OCI-LY7 (cell line): ENCODE results near the gene RHBDF1. TPM values are rescaled to one million over a fixed set of nuclear protein-coding genes. Genes with fewer than 3 reads are reported as not detected.

Experiments used
- BruUV-seq: library from RNA; stranded (reverse); fragments of 400-500 nt; replicated peaks from 2 replicates; lab custom pipeline; 2021; lab: Mats Ljungman, UMichigan
- CTCF ChIA-PET: fragments of 300-600 bp; sonication (Branson Sonifier 250); formaldehyde crosslinking; loops from one replicate; lab custom pipeline; 2022; ENCODE audit warnings: antibody characterized with exemption; ENCODE audit not compliant: unreplicated experiment; lab: Charles Lee
- POLR2A ChIA-PET: fragments of 300-600 bp; sonication (Branson Sonifier 250); formaldehyde crosslinking; loops from one replicate; lab custom pipeline; 2022; ENCODE audit warnings: antibody characterized with exemption; lab: Charles Lee
- DNase-seq: peaks from one replicate; pipeline ENCODE4 v3.0.0-alpha.2; 2015; ENCODE audit warnings: low spot score
- H2AFZ ChIP-seq: fragments of 200-600 bp; sonication (generic), shearing (Covaris generic); 2 replicates; pipeline ENCODE4 v1.6.1; 2014; ENCODE audit warnings: mild to moderate bottlenecking, antibody characterized with exemption, low read length, moderate library complexity
- H3K27ac ChIP-seq: fragments of 200-600 bp; sonication (generic); 2 replicates; pipeline ENCODE4 v1.5.1; 2014; ENCODE audit warnings: mixed run types, low read depth, mild to moderate bottlenecking, moderate library complexity, low read length, inconsistent platforms; ENCODE audit not compliant: poor library complexity, severe bottlenecking
- H3K36me3 ChIP-seq: fragments of 200-600 bp; sonication (generic); 2 replicates; pipeline ENCODE4 v1.6.1; 2014; ENCODE audit warnings: mild to moderate bottlenecking, antibody characterized with exemption, low read length, moderate library complexity, mixed read lengths; ENCODE audit not compliant: insufficient read depth
- H3K4me1 ChIP-seq: fragments of 200-600 bp; sonication (generic); 2 replicates; pipeline ENCODE4 v1.5.1; 2014; ENCODE audit warnings: mild to moderate bottlenecking, low read length; ENCODE audit not compliant: insufficient read depth, poor library complexity, severe bottlenecking
- H3K4me2 ChIP-seq: fragments of 200-600 bp; sonication (generic); 2 replicates; pipeline ENCODE4 v1.6.1; 2014; ENCODE audit warnings: mild to moderate bottlenecking, low read length
- H3K4me3 ChIP-seq: fragments of 200-600 bp; sonication (generic); 2 replicates; pipeline ENCODE4 v1.5.1; 2014; ENCODE audit warnings: mild to moderate bottlenecking, low read depth, low read length; ENCODE audit not compliant: poor library complexity, severe bottlenecking
- H3K79me2 ChIP-seq: fragments of 200-600 bp; sonication (generic); 2 replicates; pipeline ENCODE4 v1.6.1; 2016; ENCODE audit warnings: low read depth, mild to moderate bottlenecking, low read length, moderate library complexity, mixed read lengths; ENCODE audit not compliant: insufficient read depth
- H3K9me2 ChIP-seq: fragments of 200-600 bp; sonication (generic); 2 replicates; pipeline ENCODE4 v1.6.1; 2016; ENCODE audit warnings: mild to moderate bottlenecking, low read length, mixed read lengths; ENCODE audit not compliant: insufficient read depth
- H3K9me3 ChIP-seq: fragments of 200-600 bp; sonication (generic); 2 replicates; pipeline ENCODE4 v1.6.1; 2014; ENCODE audit warnings: mild to moderate bottlenecking, mixed run types, low read length, mixed read lengths
- H4K20me1 ChIP-seq: fragments of 200-600 bp; sonication (generic); 2 replicates; pipeline ENCODE4 v1.6.1; 2014; ENCODE audit warnings: mild to moderate bottlenecking, antibody characterized with exemption, low read length, moderate library complexity, mixed read lengths; ENCODE audit not compliant: insufficient read depth
- CTCF ChIP-seq: fragments of 200-600 bp; sonication (generic); conservative IDR thresholded peaks from 2 replicates; pipeline ENCODE4 v1.5.1; 2014; ENCODE audit warnings: mild to moderate bottlenecking, antibody characterized with exemption, low read length, moderate library complexity, mixed read lengths
- EZH2phosphoT487 ChIP-seq: fragments of 200-600 bp; sonication (generic); IDR thresholded peaks from 2 replicates; pipeline ENCODE4 v1.6.1; 2018; ENCODE audit warnings: low read depth, borderline replicate concordance, mild to moderate bottlenecking, mixed run types, antibody characterized with exemption, low read length, moderate library complexity, mixed read lengths
- intact Hi-C: fragments of 100-400 bp; cut with micrococcal nuclease; formaldehyde crosslinking; loops from one replicate; pipeline ENCODE4 v1.10.0; 2022; ENCODE audit not compliant: unreplicated experiment
- total RNA-seq, 2 experiments: library from RNA; depleted of rRNA in 1 of 2; stranded (reverse); fragments of >200 nt in 1 of 2; shearing (Covaris generic) in 1 of 2; gene quantifications; 2 replicates each; pipeline ENCODE4 v1.2.3, GENCODE V29; 2014 to 2022

Gene RHBDF1
- total RNA-seq, 2 experiments from 2014 or later = 0.13 to 0.68 TPM

- DNase-seq = no peak
- Histone ChIP-seq H4K20me1 (no peaks in the 10 kb centered on the region), H3K36me3 (no peaks in the 10 kb centered on the region), H3K27ac (no peak overlapping the region), H2AFZ (no peak overlapping the region), H3K9me2 (no peaks in the 10 kb centered on the region), H3K4me2 (no peak overlapping the region), H3K4me1 (no peaks in the 10 kb centered on the region), H3K4me3 (no peak overlapping the region), H3K9me3 (no peaks in the 10 kb centered on the region), H3K79me2 (no peaks in the 10 kb centered on the region)
- intact Hi-C loops = no loop called here
- no TSS peak for BruUV-seq
- POLR2A ChIA-PET = interaction anchor here (0.6 kb wide), 1 partner anchor 30 kb away, joined by 5 read pairs; no protein-coding TSS in a partner anchor
- TF ChIP-seq EZH2phosphoT487 (no peak), CTCF (no peak)
- CTCF ChIA-PET = no interaction called here
These were observed 3.2 kb downstream of the RHBDF1 start for GRCh38 chr16:69181-69580.

- Histone ChIP-seq H3K4me3 (no peak overlapping the region), H2AFZ (no peak overlapping the region), H4K20me1 (no peaks in the 10 kb centered on the region), H3K36me3 (no peaks in the 10 kb centered on the region), H3K9me3 (no peaks in the 10 kb centered on the region), H3K27ac (no peak overlapping the region), H3K79me2 (no peaks in the 10 kb centered on the region), H3K4me1 (no peaks in the 10 kb centered on the region), H3K9me2 (no peaks in the 10 kb centered on the region), H3K4me2 (no peak overlapping the region)
- no TSS peak for BruUV-seq
- ChIA-PET CTCF (no interaction called here), POLR2A (no interaction called here)
- intact Hi-C loops = no loop called here
- TF ChIP-seq CTCF (no peak), EZH2phosphoT487 (no peak)
- DNase-seq = no peak
These were observed 4.3 kb downstream of the RHBDF1 start for GRCh38 chr16:67884-68789.
